Retina (tissue), 1 donor: ENCODE results near the gene CDCA7L.
"Not testable (repeated sequence)": the region's sequence is repeated elsewhere in the genome, so short reads cannot be mapped to it uniquely, and the experiment has no call there.

ENCODE experiments used
- DNase-seq: peaks from one replicate; pipeline ENCODE4 v3.0.0-alpha.2; 2016

The CDCA7L gene

GRCh38 chr7:21943436-21943835 lies 2.3 kb downstream of the CDCA7L start:
- no peak for DNase-seq

- DNase-seq = peak; percentile 74
Measured at GRCh38 chr7:21942955-21943354, 2.7 kb downstream of the CDCA7L start.

- peak; percentile 34 for DNase-seq
Measured at GRCh38 chr7:21941611-21942141, 4.0 kb downstream of the CDCA7L start.

GRCh38 chr7:21939858-21940372 lies 5.8 kb downstream of the CDCA7L start:
- no peak for DNase-seq

GRCh38 chr7:21939136-21939857 lies 6.4 kb downstream of the CDCA7L start:
- no peak for DNase-seq

GRCh38 chr7:21938463-21938862 lies 7.2 kb downstream of the CDCA7L start:
- no peak for DNase-seq

- DNase-seq = no peak
Measured at GRCh38 chr7:21934808-21935207, 10.9 kb downstream of the CDCA7L start.

GRCh38 chr7:21933293-21933692 lies 12.4 kb downstream of the CDCA7L start:
- not testable (repeated sequence) for DNase-seq

- DNase-seq = no peak
Measured at GRCh38 chr7:21927693-21928092, 18.0 kb downstream of the CDCA7L start.

- DNase-seq = no peak
Measured at GRCh38 chr7:21926448-21926847, 19.3 kb downstream of the CDCA7L start.

GRCh38 chr7:21923658-21924057 lies 22.0 kb downstream of the CDCA7L start:
- no peak for DNase-seq

GRCh38 chr7:21922605-21923004 lies 23.1 kb downstream of the CDCA7L start:
- DNase-seq = no peak

GRCh38 chr7:21920936-21921335 lies 24.8 kb downstream of the CDCA7L start:
- peak; percentile 39 for DNase-seq

GRCh38 chr7:21918216-21918615 lies 27.5 kb downstream of the CDCA7L start:
- DNase-seq = peak; percentile 66

- DNase-seq = no peak
Measured at GRCh38 chr7:21916629-21917028, 29.1 kb downstream of the CDCA7L start.

- DNase-seq = no peak
Measured at GRCh38 chr7:21916176-21916575, 29.5 kb downstream of the CDCA7L start.

GRCh38 chr7:21915140-21915539 lies 30.6 kb downstream of the CDCA7L start:
- no peak for DNase-seq

GRCh38 chr7:21914671-21915070 lies 31.0 kb downstream of the CDCA7L start:
- DNase-seq = no peak

GRCh38 chr7:21912931-21913780 lies 32.5 kb downstream of the CDCA7L start:
- no peak for DNase-seq

- DNase-seq = no peak
Measured at GRCh38 chr7:21912305-21912704, 33.4 kb downstream of the CDCA7L start.

- no peak for DNase-seq
Measured at GRCh38 chr7:21911341-21911875, 34.3 kb downstream of the CDCA7L start.

- DNase-seq = no peak
Measured at GRCh38 chr7:21910253-21910652, 35.4 kb downstream of the CDCA7L start.

GRCh38 chr7:21908746-21909145 lies 37.0 kb downstream of the CDCA7L start:
- DNase-seq = no peak
